H9 (cell line): ENCODE results near the gene CD226. TPM values are rescaled to one million over a fixed set of nuclear protein-coding genes. Genes with fewer than 3 reads are reported as not detected.

Experiments
- DNase-seq: peaks from one replicate; pipeline ENCODE4 v3.0.0-alpha.2; 2017
- H2AFZ ChIP-seq: one replicate; pipeline ENCODE4 v1.6.1; 2013; ENCODE audit warnings: mild to moderate bottlenecking, low read length, control low read depth, moderate library complexity
- H2AK5ac ChIP-seq: 2 replicates; pipeline ENCODE4 v1.6.1; 2013; ENCODE audit warnings: low read length, control low read depth, mixed read lengths; ENCODE audit not compliant: insufficient read length
- H2BK120ac ChIP-seq: one replicate; pipeline ENCODE4 v1.6.1; 2013; ENCODE audit warnings: low read depth, mild to moderate bottlenecking, low read length, control low read depth, inconsistent platforms; ENCODE audit not compliant: poor library complexity, severe bottlenecking
- H2BK12ac ChIP-seq: 2 replicates; pipeline ENCODE4 v1.6.1; 2013; ENCODE audit warnings: low read length, control low read depth, mixed read lengths, low read depth; ENCODE audit not compliant: insufficient read length
- H2BK15ac ChIP-seq: 2 replicates; pipeline ENCODE4 v1.6.1; 2013; ENCODE audit warnings: low read depth, low read length, control low read depth
- H2BK20ac ChIP-seq: one replicate; pipeline ENCODE4 v1.6.1; 2013; ENCODE audit warnings: low read depth, mild to moderate bottlenecking, low read length, control low read depth, inconsistent platforms; ENCODE audit not compliant: poor library complexity, severe bottlenecking
- H2BK5ac ChIP-seq: 2 replicates; pipeline ENCODE4 v1.6.1; 2013; ENCODE audit warnings: low read length, control low read depth, mixed read lengths; ENCODE audit not compliant: insufficient read length
- H3K14ac ChIP-seq: 2 replicates; pipeline ENCODE4 v1.6.1; 2013; ENCODE audit warnings: low read length, control low read depth; ENCODE audit not compliant: insufficient read depth
- H3K18ac ChIP-seq: 2 replicates; pipeline ENCODE4 v1.6.1; 2013; ENCODE audit warnings: low read depth, mild to moderate bottlenecking, mixed read lengths, low read length, control low read depth; ENCODE audit not compliant: insufficient read length
- H3K23ac ChIP-seq: 2 replicates; pipeline ENCODE4 v1.6.1; 2013; ENCODE audit warnings: low read length, control low read depth, mixed read lengths, low read depth; ENCODE audit not compliant: insufficient read length
- H3K23me2 ChIP-seq: 2 replicates; pipeline ENCODE4 v1.6.1; 2013; ENCODE audit warnings: low read depth, mild to moderate bottlenecking, mixed read lengths, low read length, control low read depth; ENCODE audit not compliant: insufficient read length, poor library complexity, severe bottlenecking
- H3K27ac ChIP-seq: 2 replicates; pipeline ENCODE4 v1.5.1; 2013; ENCODE audit warnings: low read length, control low read depth, mixed read lengths, low read depth; ENCODE audit not compliant: insufficient read length
- H3K27me3 ChIP-seq: 2 replicates; pipeline ENCODE4 v1.6.1; 2013; ENCODE audit warnings: low read length, control low read depth, inconsistent platforms; ENCODE audit not compliant: insufficient read depth
- H3K4ac ChIP-seq: 2 replicates; pipeline ENCODE4 v1.6.1; 2013; ENCODE audit warnings: low read depth, mild to moderate bottlenecking, control low read depth, inconsistent platforms, low read length, moderate library complexity
- H3K4me1 ChIP-seq: 2 replicates; pipeline ENCODE4 v1.6.1; 2013; ENCODE audit warnings: low read length, control low read depth, inconsistent platforms; ENCODE audit not compliant: insufficient read depth
- H3K4me2 ChIP-seq: 2 replicates; pipeline ENCODE4 v1.6.1; 2013; ENCODE audit warnings: low read length, control low read depth, mixed read lengths; ENCODE audit not compliant: insufficient read length, insufficient read depth
- H3K56ac ChIP-seq: 2 replicates; pipeline ENCODE4 v1.6.1; 2013; ENCODE audit warnings: low read depth, mild to moderate bottlenecking, mixed read lengths, low read length, control low read depth; ENCODE audit not compliant: insufficient read length
- H3K79me1 ChIP-seq: 2 replicates; pipeline ENCODE4 v1.6.1; 2013; ENCODE audit warnings: low read depth, mild to moderate bottlenecking, moderate library complexity, low read length, control low read depth, inconsistent platforms; ENCODE audit not compliant: insufficient read depth, poor library complexity, severe bottlenecking
- H3K79me2 ChIP-seq: 2 replicates; pipeline ENCODE4 v1.6.1; 2013; ENCODE audit warnings: low read length, control low read depth, inconsistent platforms; ENCODE audit not compliant: insufficient read depth
- H3K9ac ChIP-seq: 2 replicates; pipeline ENCODE4 v1.6.1; 2013; ENCODE audit warnings: low read length, control low read depth, mixed read lengths; ENCODE audit not compliant: insufficient read length; ENCODE audit errors: extremely low read depth
- H3K9me3 ChIP-seq: one replicate; pipeline ENCODE4 v1.6.1; 2013; ENCODE audit warnings: low read depth, low read length, inconsistent platforms; ENCODE audit not compliant: control insufficient read depth
- H3T11ph ChIP-seq: one replicate; pipeline ENCODE4 v1.6.1; 2013; ENCODE audit warnings: mild to moderate bottlenecking, low read length, control low read depth, inconsistent platforms
- H4K20me1 ChIP-seq: one replicate; pipeline ENCODE4 v1.6.1; 2013; ENCODE audit not compliant: control insufficient read depth, insufficient read length, insufficient read depth
- H4K5ac ChIP-seq: 2 replicates; pipeline ENCODE4 v1.6.1; 2013; ENCODE audit warnings: low read depth, mild to moderate bottlenecking, mixed read lengths, low read length, control low read depth; ENCODE audit not compliant: insufficient read length
- H4K8ac ChIP-seq: replicated peaks from 2 replicates; pipeline ENCODE4 v1.6.1; 2013; ENCODE audit warnings: low read length, control low read depth, mixed read lengths, low read depth; ENCODE audit not compliant: insufficient read length
- H4K91ac ChIP-seq: 2 replicates; pipeline ENCODE4 v1.6.1; 2013; ENCODE audit warnings: low read depth, mild to moderate bottlenecking, moderate library complexity, mixed read lengths, low read length, control low read depth; ENCODE audit not compliant: insufficient read length
- H3K27ac Mint-ChIP-seq, 3 experiments: 2 replicates in 2 of 3; 3 replicates in 1 of 3; pipeline ENCODE4 v1.8.0; 2020 to 2021; ENCODE audit warnings: mixed read lengths in 3 of 3, mild to moderate bottlenecking in 1 of 3, moderate library complexity in 1 of 3
- H3K27me3 Mint-ChIP-seq: 2 replicates; pipeline ENCODE4 v1.8.0; 2021; ENCODE audit warnings: low read depth, mild to moderate bottlenecking, moderate library complexity, mixed read lengths
- H3K36me3 Mint-ChIP-seq, 3 experiments: 2 replicates in 2 of 3; 3 replicates in 1 of 3; pipeline ENCODE4 v1.8.0; 2020 to 2021; ENCODE audit warnings: low read depth in 3 of 3, mixed read lengths in 3 of 3; ENCODE audit not compliant: insufficient read depth in 1 of 3
- H3K4me1 Mint-ChIP-seq, 2 experiments: 2 replicates each; pipeline ENCODE4 v1.8.0; 2020; ENCODE audit warnings: mixed read lengths in 2 of 2
- H3K4me3 Mint-ChIP-seq, 2 experiments: 2 replicates in 1 of 2; 3 replicates in 1 of 2; pipeline ENCODE4 v1.8.0; 2020 to 2021; ENCODE audit warnings: mild to moderate bottlenecking in 2 of 2, mixed read lengths in 2 of 2, moderate library complexity in 1 of 2
- H3K9me3 Mint-ChIP-seq, 2 experiments: 2 replicates in 1 of 2; 3 replicates in 1 of 2; pipeline ENCODE4 v1.8.0; 2020; ENCODE audit warnings: mild to moderate bottlenecking in 2 of 2, mixed read lengths in 2 of 2, moderate library complexity in 1 of 2
- WGBS: extraction: QIAGEN DNeasy Blood & Tissue Kit; methylation state at CpG from one replicate; pipeline ENCODE4 v1.1.7; 2013; ENCODE audit warnings: missing lambda C conversion rate, low lambda C conversion rate, mixed read lengths; ENCODE audit not compliant: insufficient read length; ENCODE audit errors: extremely low coverage; 5-methylcytosine and 5-hydroxymethylcytosine counted together
- total RNA-seq: library from RNA; stranded (reverse); gene quantifications from 2 replicates; pipeline ENCODE4 v1.2.1, GENCODE V29; 2021
- TF ChIP-seq, protein P1 (sequence below): fragments of 200-600 bp; sonication (generic); conservative IDR thresholded peaks from 3 replicates; pipeline ENCODE4 v1.8.0; 2021; ENCODE audit warnings: antibody characterized with exemption, mild to moderate bottlenecking

CD226 gene
- total RNA-seq, 1 experiment from 2014 or later = not detected

DNA sequence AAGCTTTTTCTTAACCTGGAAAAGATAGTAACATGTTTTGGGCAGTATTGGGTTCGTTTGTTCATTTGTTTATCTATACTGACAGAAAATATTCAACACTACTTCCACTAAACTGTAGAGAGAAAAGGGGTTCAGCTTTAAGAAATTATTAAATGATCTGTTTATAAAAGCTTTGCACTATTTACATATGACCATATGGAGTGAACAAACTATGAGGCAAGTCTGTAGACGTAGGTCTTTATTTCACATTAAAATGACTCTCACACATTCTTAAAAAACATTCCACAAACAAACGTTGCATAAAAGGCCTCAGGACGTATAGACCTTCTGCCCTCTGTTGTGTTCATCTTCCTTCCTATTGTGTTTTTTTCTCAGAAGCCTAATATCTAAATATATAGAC lies 94.6 kb downstream of the CD226 start:
- Histone ChIP-seq H4K8ac (no peak overlapping the region), H3K23me2 (no peaks in the 10 kb centered on the region), H4K20me1 (no peaks in the 10 kb centered on the region), H3K27me3 (no peaks in the 10 kb centered on the region), H3K27ac (no peak overlapping the region), H2BK120ac (no peak overlapping the region), H3K9me3 (no peaks in the 10 kb centered on the region), H3K56ac (no peak overlapping the region), H2AFZ (no peak overlapping the region), H3K9ac (no peak overlapping the region), H2BK20ac (no peak overlapping the region), H3K14ac (no peak overlapping the region), H3K79me1 (no peaks in the 10 kb centered on the region), H3K4me2 (no peak overlapping the region), H3T11ph (no peak overlapping the region), H3K23ac (no peak overlapping the region), H3K18ac (no peak overlapping the region), H2AK5ac (no peak overlapping the region), H3K4ac (no peak overlapping the region), H3K4me1 (no peaks in the 10 kb centered on the region; the same call in 1 of the 2 replicates), H2BK15ac (no peak overlapping the region), H2BK5ac (no peak overlapping the region), H3K79me2 (no peaks in the 10 kb centered on the region), H2BK12ac (no peak overlapping the region), H4K5ac (no peak overlapping the region), H4K91ac (no peak overlapping the region)
- no peaks in the 10 kb centered on the region for H3K27me3 Mint-ChIP-seq
- no peak overlapping the region for H3K27ac Mint-ChIP-seq
- peaks cover 2% of the 10 kb centered on the region in 2 experiments; a peak in 3 of 4 replicates for H3K4me1 Mint-ChIP-seq
- no peak overlapping the region for H3K4me3 Mint-ChIP-seq
- H3K36me3 Mint-ChIP-seq = no peaks in the 10 kb centered on the region
- TF ChIP-seq, protein P1, sequence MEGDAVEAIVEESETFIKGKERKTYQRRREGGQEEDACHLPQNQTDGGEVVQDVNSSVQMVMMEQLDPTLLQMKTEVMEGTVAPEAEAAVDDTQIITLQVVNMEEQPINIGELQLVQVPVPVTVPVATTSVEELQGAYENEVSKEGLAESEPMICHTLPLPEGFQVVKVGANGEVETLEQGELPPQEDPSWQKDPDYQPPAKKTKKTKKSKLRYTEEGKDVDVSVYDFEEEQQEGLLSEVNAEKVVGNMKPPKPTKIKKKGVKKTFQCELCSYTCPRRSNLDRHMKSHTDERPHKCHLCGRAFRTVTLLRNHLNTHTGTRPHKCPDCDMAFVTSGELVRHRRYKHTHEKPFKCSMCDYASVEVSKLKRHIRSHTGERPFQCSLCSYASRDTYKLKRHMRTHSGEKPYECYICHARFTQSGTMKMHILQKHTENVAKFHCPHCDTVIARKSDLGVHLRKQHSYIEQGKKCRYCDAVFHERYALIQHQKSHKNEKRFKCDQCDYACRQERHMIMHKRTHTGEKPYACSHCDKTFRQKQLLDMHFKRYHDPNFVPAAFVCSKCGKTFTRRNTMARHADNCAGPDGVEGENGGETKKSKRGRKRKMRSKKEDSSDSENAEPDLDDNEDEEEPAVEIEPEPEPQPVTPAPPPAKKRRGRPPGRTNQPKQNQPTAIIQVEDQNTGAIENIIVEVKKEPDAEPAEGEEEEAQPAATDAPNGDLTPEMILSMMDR = no peak
- no peaks in the 10 kb centered on the region for H3K9me3 Mint-ChIP-seq
- WGBS = no CpG with 5 or more reads among the region's 4 CpGs
- DNase-seq = no peak
